HG02798 (cell line): ENCODE measurements around the gene CATSPERD.

ENCODE experiments used
- ATAC-seq: cut with Tn5 transposase; IDR thresholded peaks from one replicate; pipeline ENCODE4 v1.9.1; 2021; ENCODE audit warnings: mild to moderate bottlenecking; ENCODE audit not compliant: unreplicated experiment, poor library complexity

CATSPERD gene

DNA sequence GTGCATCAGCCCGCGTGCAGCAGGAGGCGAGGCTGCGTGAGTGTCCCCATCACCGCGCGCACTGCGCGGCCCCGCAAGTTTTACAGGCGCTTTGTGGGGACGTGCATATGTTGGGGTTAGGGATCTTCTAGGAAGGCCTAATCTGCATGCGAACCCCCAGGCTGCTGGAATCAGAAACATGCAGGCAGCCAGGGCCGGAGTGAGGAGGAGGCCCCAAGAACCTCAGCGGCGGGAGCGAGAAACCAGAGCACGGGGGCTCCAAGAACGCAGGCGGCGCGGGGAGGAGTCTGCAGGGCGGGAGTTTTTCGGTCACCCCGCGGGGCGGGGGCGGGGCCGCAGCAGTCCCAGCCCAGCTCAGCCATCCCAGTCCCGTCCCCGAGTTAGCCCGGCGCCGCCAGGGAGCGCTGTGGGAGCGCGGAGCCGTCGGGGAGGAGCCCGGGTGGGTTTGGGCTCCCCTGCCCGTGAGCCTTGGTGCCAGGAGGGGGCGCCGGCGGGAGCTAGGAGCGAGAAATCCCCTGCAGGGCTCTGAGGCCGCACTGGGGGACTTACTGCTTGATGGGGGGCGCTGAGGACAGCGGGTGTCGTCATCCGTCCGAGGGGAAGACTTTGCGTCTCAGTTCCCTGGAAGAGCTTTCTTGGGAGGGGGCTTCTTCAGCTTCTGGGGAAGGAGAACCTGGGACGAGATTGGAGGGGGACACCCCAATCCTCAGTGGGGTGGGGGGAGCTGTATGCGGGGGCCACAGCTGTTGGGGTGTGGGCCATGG lies 83.5 kb downstream of the CATSPERD start:
- peak; percentile 79 for ATAC-seq

DNA sequence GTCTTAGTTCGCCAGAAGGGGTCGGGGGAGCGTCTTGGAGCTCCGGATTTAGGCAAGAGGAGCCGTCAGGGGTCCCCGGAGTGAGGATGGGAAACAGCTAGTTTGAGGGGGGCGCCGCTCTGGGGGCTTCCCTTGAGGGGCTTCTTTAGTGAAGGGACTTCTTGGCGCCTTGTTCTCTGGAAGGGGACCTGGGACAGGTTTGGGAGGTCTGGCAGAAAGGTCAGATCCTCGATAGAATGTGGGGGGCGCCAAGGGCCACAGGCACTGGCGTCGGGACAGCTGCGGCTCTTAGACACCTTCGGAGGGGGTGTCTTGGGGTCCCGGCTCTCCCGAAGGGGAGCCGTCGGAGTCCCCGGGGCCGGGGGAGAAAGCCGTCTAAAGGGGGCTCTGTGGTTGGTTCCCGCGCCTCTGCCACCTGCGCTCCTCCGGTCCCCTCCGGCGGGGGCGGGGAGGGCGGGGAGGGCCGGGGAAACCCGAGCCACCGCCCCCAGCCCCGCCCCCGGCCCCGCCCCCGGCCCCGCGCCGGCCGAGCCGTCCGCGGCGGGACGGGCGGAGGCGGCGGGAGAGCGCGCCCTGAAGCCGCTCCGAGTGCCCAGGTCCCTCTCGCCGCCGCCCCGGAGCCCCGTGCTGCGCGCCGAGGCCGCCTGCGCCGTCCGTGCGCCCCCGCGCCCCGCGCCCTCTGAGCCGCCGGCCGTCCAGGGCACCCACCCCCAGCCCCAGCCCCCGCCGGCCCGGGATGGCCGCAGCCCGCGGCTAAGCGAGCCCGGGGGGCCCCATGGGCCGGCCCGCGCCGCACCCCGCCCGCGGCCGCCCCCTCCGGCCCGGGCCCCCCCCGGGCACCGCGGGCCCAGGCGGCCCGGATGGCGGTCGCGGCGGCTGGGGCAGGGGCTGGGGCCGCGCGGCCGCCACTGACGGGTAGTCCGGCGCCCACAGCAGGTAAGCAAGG lies 84.4 kb downstream of the CATSPERD start, which contains the start of gene NRTN:
NRTN (plus strand) TSS at position 552 of the 946 bp plus-strand sequence. CDS start 19,099 bp downstream, outside the sequence.
- no peak for ATAC-seq

DNA sequence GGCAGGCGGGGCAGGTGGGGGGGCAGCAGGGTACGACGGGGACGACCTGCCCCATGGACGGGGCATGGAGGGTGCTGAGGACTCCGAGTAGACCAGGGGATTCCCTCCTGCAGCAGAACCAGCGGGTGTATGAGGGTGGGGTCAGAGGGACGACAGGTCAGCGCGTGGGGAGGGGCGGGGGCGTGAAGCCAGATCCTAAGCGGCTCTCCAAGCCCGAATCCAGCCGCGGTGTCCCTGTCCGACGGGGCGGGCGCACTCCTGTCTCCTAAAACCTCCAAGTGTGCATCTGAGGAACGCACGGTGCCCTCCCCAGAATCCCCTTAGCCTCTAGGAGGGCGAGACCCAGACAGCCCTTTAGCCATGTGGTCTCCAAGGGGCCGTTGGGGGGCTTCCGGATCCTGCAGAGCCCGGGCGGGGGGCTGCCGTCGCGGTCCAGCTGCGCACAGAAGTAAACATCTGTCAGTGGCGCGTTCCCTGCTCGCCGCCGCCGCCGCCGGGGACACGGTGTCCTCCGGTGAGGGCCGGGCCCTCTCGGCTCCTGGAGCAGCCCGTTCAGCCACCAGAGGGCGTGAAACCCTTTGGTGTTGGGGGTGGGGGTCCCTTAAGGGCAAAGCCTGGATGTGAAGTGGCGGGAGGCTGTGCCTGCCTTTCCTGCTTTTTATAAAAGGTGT lies 85.2 kb downstream of the CATSPERD start:
- no peak for ATAC-seq

DNA sequence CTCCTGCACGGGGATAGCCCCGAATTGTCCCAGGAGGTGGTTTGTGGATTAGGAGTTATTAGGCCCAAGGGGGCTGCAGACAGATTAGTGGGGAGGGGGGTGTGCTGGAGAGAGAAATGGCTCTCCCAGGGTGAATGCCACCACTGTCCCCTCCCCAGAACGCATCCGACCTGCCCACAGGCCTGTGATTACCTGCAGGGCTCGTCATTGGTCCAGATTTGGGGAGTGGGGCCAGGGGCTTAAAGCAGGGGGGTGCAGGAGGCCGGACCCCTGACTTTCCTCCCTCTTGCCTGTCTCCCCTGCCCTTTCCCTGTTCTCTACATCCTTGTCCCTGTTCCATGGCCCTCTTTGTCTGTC lies 85.7 kb downstream of the CATSPERD start:
- ATAC-seq = no peak

DNA sequence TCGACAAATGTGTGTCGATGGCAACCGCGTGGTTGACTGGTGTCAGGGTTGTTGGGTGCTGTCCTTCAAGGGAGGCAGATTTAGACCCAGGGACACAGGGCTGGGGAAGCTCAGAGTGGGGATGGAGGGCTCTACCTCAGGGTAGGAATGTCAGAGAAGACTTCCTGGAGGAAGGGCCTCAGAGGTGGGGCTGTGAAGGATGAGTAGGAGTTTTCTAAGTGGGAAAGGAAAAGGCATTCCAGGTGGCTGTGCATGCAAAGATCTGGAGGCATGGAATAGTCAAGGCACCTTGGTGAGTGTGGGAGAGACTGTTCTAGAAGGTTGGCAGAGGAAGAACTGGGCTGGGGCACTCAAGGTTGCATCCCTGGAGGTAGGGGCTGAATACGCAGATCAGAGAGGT lies 86.5 kb downstream of the CATSPERD start:
- no peak for ATAC-seq

DNA sequence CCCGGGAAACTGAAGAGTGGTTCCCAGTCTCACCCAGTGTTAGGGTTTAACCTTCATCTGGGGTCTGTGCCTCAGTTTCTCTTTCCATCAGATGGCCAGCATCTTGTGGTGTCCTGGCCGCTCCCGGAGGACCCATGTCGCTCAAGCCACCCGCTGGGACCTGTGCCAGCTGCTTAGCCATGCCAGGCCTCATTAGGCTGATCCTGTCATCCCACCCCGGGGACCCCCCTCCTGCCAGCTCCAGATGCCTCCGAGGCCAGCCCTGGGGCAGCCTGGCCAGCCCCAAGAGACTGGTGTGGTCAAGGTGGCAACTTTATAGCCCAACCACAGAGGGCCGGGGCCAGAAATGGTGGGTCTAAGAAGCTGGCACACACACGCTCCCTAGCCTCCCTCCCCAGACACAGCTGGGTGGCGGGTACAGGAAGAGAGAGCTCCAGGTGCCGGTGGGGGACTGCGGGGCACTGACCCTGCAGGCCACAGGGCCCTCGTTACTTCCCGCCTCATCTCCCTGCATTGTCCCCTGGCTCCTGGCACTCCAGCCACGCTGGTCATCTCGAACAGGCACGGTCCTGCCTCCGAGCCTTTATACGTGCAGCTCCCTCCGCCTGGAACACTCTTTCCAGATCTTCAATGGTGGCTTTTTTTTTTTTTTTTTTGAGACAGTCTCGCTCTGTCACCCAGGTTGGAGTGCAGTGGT lies 87.8 kb downstream of the CATSPERD start:
- no peak for ATAC-seq

DNA sequence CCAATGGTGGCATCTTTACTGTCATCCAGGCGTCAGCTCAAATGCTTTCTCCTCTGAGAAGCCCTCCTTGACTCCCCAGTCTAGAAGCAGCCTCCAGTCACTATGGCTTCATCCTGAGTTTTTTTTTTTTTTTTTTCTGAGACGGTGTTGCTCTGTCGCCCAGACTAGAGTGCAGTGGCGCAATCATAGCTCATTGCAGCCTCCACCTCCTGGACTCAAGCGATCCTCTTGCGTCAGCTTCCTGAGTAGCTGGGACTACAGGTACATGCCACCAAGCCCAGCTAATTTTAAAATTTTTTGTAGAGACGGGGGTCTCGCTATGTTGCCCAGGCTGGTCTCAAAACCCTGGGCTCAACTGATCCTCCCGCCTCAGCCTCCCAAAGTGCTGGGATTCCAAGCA lies 88.6 kb downstream of the CATSPERD start:
- no peak for ATAC-seq

DNA sequence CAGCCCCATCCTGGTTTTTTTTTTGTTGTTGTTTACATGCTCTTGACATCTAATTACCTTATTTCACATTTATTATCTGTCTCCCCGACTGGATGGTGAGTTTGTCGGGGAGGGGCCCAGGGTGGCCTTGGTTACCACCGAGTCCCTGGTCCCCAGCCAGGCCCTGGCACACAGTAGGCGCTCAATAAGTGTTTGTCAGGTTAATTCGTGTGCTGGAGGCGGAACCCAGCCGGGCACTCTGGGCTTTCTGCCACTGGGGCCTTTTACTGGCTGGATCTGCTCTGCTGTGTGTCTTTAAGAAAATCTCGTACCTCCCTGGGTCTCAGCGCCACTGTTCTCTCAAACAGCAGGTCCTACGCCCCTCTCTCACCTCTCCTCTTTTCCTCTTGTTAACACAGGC lies 89.0 kb downstream of the CATSPERD start:
- no peak for ATAC-seq

DNA sequence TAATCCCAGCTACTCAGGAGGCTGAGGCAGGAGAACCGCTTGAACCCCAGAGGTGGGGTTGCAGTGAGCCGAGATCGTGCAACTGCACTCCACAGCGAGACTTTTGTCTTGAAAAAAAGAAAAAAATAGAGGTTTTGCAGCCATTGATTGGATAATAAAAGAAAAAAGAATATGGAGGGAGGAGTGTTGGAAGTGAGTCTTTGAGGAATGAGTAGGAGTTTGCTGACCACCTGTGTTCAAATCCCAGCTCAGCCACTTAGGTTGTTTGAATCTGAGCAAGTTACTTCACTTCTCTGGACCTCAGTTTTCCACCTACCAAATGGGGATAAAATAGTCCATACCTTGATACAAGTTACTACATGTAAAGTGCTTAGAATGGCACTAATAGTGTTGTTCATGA lies 90.7 kb downstream of the CATSPERD start:
- no peak for ATAC-seq

DNA sequence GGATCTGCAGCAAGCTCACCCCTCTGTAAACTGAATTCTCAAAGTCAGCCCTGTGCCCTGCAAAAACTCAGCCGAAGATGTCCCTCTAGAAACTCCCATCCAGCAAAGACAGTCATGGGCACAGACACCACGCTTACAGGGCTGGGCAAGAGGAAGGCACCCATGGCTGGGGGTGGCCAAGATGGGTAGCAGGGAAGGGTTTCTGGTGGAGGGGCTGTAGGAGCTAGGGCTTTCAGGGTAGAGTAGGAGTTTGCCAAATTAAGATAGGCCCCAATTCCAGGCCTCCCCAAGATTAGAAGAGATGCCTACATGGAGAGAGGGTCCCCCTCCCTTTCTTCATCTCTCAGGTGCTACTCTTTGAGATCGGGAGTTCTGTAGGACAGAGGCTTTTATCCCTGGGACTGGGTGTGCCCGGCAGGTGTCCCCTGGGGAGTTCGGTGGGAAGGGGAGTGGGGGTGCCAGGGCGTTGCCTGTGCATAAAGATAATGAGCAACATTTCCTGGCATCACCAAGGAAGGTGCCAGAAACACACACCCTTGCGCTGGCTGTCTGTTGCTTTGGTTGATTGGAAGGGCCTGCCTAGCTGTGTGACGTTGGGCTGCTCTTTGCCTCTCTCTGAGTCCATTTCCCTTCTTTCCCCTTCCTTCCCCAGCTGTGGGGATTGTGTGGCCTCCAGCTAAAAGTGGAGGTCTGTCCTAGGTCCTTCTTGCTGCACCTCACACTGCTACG lies 93.8 kb downstream of the CATSPERD start:
- ATAC-seq = no peak

DNA sequence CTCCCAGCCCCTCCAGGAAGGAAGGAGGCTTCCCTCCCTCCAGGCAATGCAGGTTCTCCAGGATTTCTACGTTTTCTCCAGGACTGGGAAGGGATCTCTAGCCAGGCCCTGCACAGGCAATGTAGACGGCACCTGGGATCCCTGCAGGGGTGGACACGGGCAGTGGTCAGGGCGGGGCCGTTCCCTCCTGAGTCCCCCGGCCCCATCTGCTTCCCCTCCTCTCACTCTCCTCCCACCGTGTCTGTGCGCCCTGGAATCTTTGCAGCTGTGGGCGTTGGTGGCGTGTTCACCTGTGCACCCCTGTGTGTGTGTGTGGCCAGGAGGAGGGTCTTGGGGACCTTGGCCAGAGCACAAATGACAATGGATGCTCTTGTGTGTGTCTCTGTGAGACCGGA lies 94.4 kb downstream of the CATSPERD start:
- ATAC-seq = no peak

DNA sequence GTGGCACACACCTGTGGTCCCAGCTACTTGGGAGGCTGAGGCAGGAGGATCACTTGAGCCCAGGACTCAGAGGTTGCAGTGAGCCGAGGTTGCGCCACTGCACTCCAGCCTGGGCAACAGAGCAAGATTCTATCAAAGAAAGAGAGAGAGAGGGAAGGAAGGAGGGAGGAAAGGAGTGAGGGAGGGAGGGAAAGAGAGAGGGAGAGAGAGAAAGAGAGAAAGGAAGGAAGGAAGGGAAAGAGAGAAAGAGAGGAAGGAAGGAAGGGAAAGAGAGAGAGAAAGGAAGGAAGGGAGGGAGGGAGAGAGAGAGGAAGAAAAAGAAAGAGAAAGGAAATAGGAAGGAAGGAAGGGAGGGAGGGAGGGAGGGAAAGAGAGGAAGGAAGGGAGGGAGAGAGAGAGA lies 96.8 kb downstream of the CATSPERD start:
- no peak for ATAC-seq

DNA sequence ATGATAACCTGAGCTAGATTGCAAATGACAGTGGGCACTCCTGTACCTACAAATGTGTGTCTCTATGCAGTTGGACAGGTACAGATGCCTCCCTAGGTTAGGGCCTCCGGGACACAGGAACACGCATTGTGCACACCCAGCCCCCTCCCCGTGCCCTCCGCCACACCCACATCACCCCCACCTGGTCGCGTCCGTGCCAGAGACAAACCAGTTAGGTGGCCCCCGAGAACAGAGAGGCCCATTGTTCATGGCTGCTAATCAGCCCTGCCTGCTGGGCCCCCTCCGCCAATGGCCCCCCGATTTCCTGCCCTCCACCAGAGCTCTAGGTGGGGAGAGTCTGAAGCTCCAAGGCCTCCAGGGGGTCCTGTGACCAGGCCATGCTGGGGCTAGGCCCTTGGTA lies 98.2 kb downstream of the CATSPERD start:
- ATAC-seq = no peak

DNA sequence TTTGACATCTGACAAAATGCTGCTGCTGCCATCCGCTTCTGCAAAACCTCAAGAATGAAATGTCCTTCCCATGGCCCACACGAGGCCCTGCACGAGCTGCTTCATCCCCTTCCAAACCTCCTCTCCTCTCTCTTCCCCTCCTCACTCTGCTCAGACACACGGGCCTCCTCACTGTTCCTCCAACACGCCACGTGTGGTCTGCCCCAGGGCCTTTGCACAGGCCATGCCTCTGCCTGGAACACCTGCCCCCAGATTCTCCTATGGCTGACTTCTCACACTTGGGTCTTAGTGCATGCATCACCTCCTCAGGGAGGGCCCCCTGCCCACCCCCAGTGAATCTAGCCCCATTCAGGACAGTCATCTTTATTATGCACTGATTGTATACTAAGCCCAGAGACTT lies 100.3 kb downstream of the CATSPERD start:
- no peak for ATAC-seq

DNA sequence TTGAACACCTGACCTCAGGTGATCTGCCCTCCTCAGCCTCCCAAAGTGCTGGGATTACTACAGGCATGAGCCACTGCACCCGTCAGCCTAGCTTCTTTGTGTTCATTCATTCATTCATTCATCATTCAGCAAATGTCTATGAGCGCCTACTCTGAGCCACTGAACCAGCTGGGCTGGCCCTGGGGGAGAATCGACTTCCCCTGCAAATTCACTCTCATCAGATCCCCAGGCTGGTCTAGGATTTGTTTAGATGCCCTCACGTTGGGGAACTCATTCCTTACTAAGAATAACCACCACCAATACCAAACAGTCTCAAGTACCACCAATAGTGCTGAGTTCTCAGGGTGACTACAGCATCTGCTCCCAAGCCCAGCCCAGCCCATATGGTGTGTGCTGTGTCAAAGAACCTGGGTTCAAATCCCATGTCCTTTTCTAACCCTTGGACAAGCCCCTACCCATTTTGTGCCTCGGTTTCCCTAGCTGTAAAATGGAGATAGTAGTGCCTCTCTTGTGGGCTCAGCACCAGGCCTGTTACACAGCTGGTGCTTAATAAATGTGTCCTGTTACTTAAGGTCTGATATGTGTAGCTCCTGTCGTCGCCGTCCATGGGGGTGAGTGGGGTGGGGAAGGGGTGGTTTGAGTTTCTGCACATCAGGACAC lies 101.2 kb downstream of the CATSPERD start:
- ATAC-seq = no peak

DNA sequence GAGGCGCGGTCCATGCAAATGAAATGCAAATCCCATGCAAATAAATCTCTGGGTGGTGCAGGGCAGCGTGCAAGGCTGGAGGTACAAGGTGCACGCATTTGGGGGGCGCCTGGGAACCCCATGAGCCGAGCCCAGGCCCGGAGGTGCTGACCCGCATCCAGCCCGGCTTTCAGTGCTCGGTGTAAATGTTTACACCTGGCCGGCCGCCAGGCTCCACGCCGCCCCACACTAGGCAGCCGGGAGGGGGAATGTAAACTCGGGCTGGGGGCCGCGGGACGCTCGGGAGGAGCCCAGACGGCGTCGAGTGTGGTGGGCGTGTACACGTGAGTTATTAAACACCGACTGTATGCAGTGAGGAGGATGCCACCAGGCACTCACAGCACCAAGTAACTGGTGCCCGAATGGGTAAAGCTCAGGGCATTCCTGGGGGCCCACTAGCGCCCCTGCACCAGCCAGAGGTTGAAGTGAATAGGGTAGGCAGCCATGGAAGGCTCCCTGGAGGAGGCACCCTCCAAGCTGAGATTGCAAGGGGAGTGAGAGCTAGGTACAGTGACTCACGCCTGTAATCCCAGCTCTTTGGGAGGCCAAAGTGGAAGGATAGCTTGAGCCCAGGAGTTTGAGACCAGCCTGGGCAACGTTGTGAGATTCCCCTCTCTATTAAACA lies 101.9 kb downstream of the CATSPERD start:
- no peak for ATAC-seq

DNA sequence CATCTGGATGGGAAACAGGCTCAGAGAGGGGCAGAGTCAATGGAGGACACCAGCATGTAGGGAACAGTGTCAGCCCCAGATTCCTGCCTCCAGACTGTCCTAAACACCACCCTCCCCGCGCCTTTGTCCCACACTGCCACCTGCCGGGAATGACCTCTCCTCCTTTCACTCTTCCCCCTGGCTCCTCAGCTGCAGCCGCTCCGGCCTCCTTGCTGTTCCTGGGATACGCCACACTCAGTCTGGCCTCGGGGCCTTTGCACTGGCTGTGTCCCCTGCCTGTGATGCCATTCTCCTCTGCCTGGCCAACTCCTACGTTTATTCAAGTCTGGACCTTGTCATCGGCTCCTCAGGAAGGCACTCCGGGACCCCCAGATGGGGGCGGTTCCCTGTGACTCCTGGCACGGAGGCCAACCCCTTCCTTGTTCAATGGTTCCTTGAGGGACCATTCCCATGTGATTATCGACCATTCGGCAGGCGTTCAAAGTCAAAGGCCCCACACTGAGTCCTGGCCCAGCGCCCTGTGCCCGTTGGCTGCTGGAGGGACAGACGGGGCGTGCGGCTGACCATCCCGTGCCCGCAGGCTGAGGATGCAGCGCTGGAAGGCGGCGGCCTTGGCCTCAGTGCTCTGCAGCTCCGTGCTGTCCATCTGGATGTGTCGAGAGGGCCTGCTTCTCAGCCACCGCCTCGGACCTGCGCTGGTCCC lies 103.3 kb downstream of the CATSPERD start:
- no peak for ATAC-seq

DNA sequence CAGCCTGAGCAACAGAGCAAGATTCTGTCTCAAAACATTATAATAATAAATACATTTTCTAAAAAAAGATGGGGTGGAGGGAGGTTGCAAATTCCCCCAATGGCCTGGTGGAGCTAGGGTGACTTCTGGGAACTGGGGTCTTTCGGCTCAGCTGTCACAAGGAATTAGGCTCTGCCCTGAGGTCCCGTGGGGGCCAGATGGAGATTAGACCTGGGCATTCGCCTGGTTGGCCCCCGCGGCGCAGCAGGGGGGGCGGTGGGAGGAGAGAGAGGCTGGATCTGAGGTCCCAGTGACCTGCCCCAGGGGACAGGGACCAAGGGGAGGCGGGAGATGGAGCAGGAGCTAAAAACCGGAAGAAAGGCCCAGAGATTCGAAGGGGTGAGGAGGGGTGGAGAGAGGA lies 104.3 kb downstream of the CATSPERD start:
- ATAC-seq = no peak
